SK-N-SH (cell line): ENCODE results near the gene MBD3. TPM values are rescaled to one million over a fixed set of nuclear protein-coding genes. Genes with fewer than 3 reads are reported as not detected.

Experiments
- CTCF ChIA-PET: fragments of 300-600, 350-600 bp; formaldehyde crosslinking; extraction: SDS; loops from one replicate; lab custom pipeline; 2021; lab: Yijun Ruan, JAX
- POLR2A ChIA-PET: fragments of 350-600 bp; sonication (Branson Sonifier 250); formaldehyde crosslinking; extraction: SDS; loops from one replicate; lab custom pipeline; 2020; ENCODE audit warnings: antibody characterized with exemption, inconsistent platforms; lab: Yijun Ruan, JAX
- DNase-seq: peaks from one replicate; pipeline ENCODE4 v3.0.0; 2012
- H2AFZ ChIP-seq: fragments of 200-600 bp; sonication (generic); 2 replicates; pipeline ENCODE4 v1.8.1; 2016; ENCODE audit warnings: antibody characterized with exemption, mild to moderate bottlenecking, low read depth
- H3F3A ChIP-seq: fragments of 200-600 bp; sonication (generic); replicated peaks from 2 replicates; pipeline ENCODE3; 2016; ENCODE audit warnings: antibody characterized with exemption, mild to moderate bottlenecking; ENCODE audit not compliant: insufficient read depth
- H3K27ac ChIP-seq, 2 experiments: fragments of 200-500 bp in 1 of 2; fragments of 200-600 bp in 1 of 2; sonication (Bioruptor generic) in 1 of 2; sonication (generic), shearing (Covaris generic) in 1 of 2; 2 replicates each; pipeline versions ENCODE4 v1.5.1 to v1.6.1; 2014 to 2016; ENCODE audit warnings: low read depth in 2 of 2, inconsistent platforms in 1 of 2, low read length in 1 of 2, mild to moderate bottlenecking in 1 of 2, mixed read lengths in 1 of 2
- H3K27me3 ChIP-seq: fragments of 200-600 bp; sonication (generic), shearing (Covaris generic); 2 replicates; pipeline ENCODE4 v1.6.1; 2016; ENCODE audit warnings: mixed run types; ENCODE audit not compliant: insufficient read depth
- H3K36me3 ChIP-seq, 2 experiments: fragments of 200-500 bp in 1 of 2; fragments of 200-600 bp in 1 of 2; sonication (Bioruptor generic) in 1 of 2; sonication (generic) in 1 of 2; replicated peaks in 1 of 2; 2 replicates each; pipeline versions ENCODE3 to v1.5.1; 2014 to 2016; ENCODE audit warnings: low read length in 1 of 2, mild to moderate bottlenecking in 1 of 2; ENCODE audit not compliant: insufficient read depth in 2 of 2, control insufficient read depth in 1 of 2
- H3K4me1 ChIP-seq, 2 experiments: fragments of 200-500 bp in 1 of 2; fragments of 200-600 bp in 1 of 2; sonication (Bioruptor generic) in 1 of 2; sonication (generic), shearing (Covaris generic) in 1 of 2; 2 replicates each; pipeline versions ENCODE4 v1.5.1 to v1.6.1; 2014 to 2016; ENCODE audit warnings: low read depth in 1 of 2, low read length in 1 of 2, mixed run types in 1 of 2; ENCODE audit not compliant: insufficient read depth in 2 of 2, control insufficient read depth in 1 of 2
- H3K4me2 ChIP-seq: fragments of 200-600 bp; sonication (generic), shearing (Covaris generic); 2 replicates; pipeline ENCODE4 v1.6.1; 2017; ENCODE audit warnings: mixed run types
- H3K4me3 ChIP-seq, 2 experiments: fragments of 200-500 bp in 1 of 2; fragments of 200-600 bp in 1 of 2; sonication (Bioruptor generic) in 1 of 2; sonication (generic), shearing (Covaris generic) in 1 of 2; 2 replicates each; pipeline versions ENCODE4 v1.5.1 to v1.8.1; 2014 to 2016; ENCODE audit warnings: low read depth in 2 of 2, inconsistent platforms in 1 of 2, low read length in 1 of 2, mild to moderate bottlenecking in 1 of 2, mixed read lengths in 1 of 2, moderate library complexity in 1 of 2
- H3K79me2 ChIP-seq: fragments of 200-600 bp; sonication (generic); 2 replicates; pipeline ENCODE4 v1.8.1; 2017; ENCODE audit warnings: mild to moderate bottlenecking; ENCODE audit not compliant: insufficient read depth
- H3K9ac ChIP-seq: fragments of 200-600 bp; sonication (generic); 2 replicates; pipeline ENCODE4 v1.6.1; 2017; ENCODE audit warnings: mixed run types
- H3K9me2 ChIP-seq: fragments of 200-600 bp; sonication (generic); 2 replicates; pipeline ENCODE4 v1.6.1; 2017; ENCODE audit warnings: mixed run types
- H3K9me3 ChIP-seq: fragments of 200-600 bp; sonication (generic); 2 replicates; pipeline ENCODE4 v1.6.1; 2017; ENCODE audit warnings: mixed run types, mild to moderate bottlenecking, moderate library complexity
- H4K20me1 ChIP-seq: fragments of 200-600 bp; sonication (generic); 2 replicates; pipeline ENCODE4 v1.6.1; 2017; ENCODE audit warnings: mild to moderate bottlenecking, mixed run types; ENCODE audit not compliant: insufficient read depth
- ELF1 ChIP-seq: IDR thresholded peaks from 2 replicates; pipeline ENCODE4 v1.4.0; 2012
- EP300 ChIP-seq, 2 experiments: IDR thresholded peaks; 2 replicates each; pipeline versions ENCODE4 v1.4.0 to v1.6.1; 2012; ENCODE audit warnings: borderline replicate concordance in 1 of 2, low read depth in 1 of 2, low read length in 1 of 2
- EZH2phosphoT487 ChIP-seq: fragments of 200-600 bp; sonication (generic); IDR thresholded peaks from 2 replicates; pipeline ENCODE4 v1.6.1; 2017; ENCODE audit warnings: low read depth, mixed run types, mild to moderate bottlenecking, antibody characterized with exemption, moderate library complexity, borderline replicate concordance
- FOXM1 ChIP-seq: IDR thresholded peaks from 2 replicates; pipeline ENCODE4 v1.4.0; 2012; ENCODE audit warnings: low read depth, mild to moderate bottlenecking
- GABPA ChIP-seq: IDR thresholded peaks from 2 replicates; pipeline ENCODE4 v1.4.0; 2012; ENCODE audit warnings: low read depth, mild to moderate bottlenecking
- GATA2 ChIP-seq: sonication (generic); formaldehyde crosslinking; IDR thresholded peaks from 2 replicates; pipeline ENCODE4 v1.5.0; 2020; ENCODE audit warnings: mild to moderate bottlenecking, missing genetic modification reagents
- JUND ChIP-seq: IDR thresholded peaks from 2 replicates; pipeline ENCODE4 v1.4.0; 2012
- MEF2A ChIP-seq: IDR thresholded peaks from 2 replicates; pipeline ENCODE4 v1.4.0; 2012; ENCODE audit warnings: low read depth, borderline replicate concordance
- NRF1 ChIP-seq: IDR thresholded peaks from 2 replicates; pipeline ENCODE4 v1.6.1; 2012; ENCODE audit warnings: low read depth, mild to moderate bottlenecking, low read length
- RAD21 ChIP-seq: IDR thresholded peaks from 2 replicates; pipeline ENCODE4 v1.6.1; 2012; ENCODE audit warnings: mild to moderate bottlenecking, low read length
- SIN3A ChIP-seq: IDR thresholded peaks from 2 replicates; pipeline ENCODE4 v1.6.1; 2012; ENCODE audit warnings: low read depth, mild to moderate bottlenecking, low read length, moderate library complexity, borderline replicate concordance
- SMC3 ChIP-seq: IDR thresholded peaks from 2 replicates; pipeline ENCODE4 v1.6.1; 2012; ENCODE audit warnings: low read depth, low read length, improper control_type of control experiment
- TAF1 ChIP-seq: IDR thresholded peaks from 2 replicates; pipeline ENCODE4 v1.6.1; 2012; ENCODE audit warnings: low read depth, mild to moderate bottlenecking, low read length, moderate library complexity, borderline replicate concordance
- TCF12 ChIP-seq: IDR thresholded peaks from 2 replicates; pipeline ENCODE4 v1.4.0; 2012
- TEAD4 ChIP-seq: IDR thresholded peaks from 2 replicates; pipeline ENCODE4 v1.4.0; 2012; ENCODE audit warnings: mild to moderate bottlenecking, borderline replicate concordance; ENCODE audit not compliant: insufficient read depth
- YY1 ChIP-seq: IDR thresholded peaks from 2 replicates; pipeline ENCODE4 v1.4.0; 2012; ENCODE audit warnings: low read depth, mild to moderate bottlenecking
- WGBS: methylation state at CpG from one replicate; pipeline ENCODE4 v1.1.6; 2017; ENCODE audit warnings: low lambda C conversion rate; 5-methylcytosine and 5-hydroxymethylcytosine counted together
- polyA plus RNA-seq, 3 experiments: library from polyadenylated mRNA; depleted of rRNA; stranded (reverse); fragments of >200 nt; gene quantifications; 2 replicates each; pipeline ENCODE4 v1.2.3, GENCODE V29; 2012
- TF ChIP-seq, protein P1 (sequence below): IDR thresholded peaks from 2 replicates; pipeline ENCODE4 v1.4.0; 2012; ENCODE audit warnings: low read depth, borderline replicate concordance
- TF ChIP-seq, protein P2 (sequence below): fragments of 150-350 bp; IDR thresholded peaks from 2 replicates; pipeline ENCODE4 v1.6.1; 2016; ENCODE audit warnings: mild to moderate bottlenecking, low read depth, low read length
- TF ChIP-seq, protein P3 (sequence below): fragments of 200-600 bp; sonication (generic); IDR thresholded peaks from 2 replicates; pipeline ENCODE4 v1.6.1; 2017; ENCODE audit warnings: antibody characterized with exemption, mild to moderate bottlenecking, moderate library complexity
- TF ChIP-seq, protein P4 (sequence below): IDR thresholded peaks from 2 replicates; pipeline ENCODE4 v1.4.0; 2012; ENCODE audit warnings: low read depth
- TF ChIP-seq, protein P5 (sequence below): IDR thresholded peaks from 2 replicates; pipeline ENCODE4; 2012

The MBD3 gene
- polyA plus RNA-seq, 1 of the 3 experiments (the other 2 are of a cell fraction) = 96.5 TPM

DNA sequence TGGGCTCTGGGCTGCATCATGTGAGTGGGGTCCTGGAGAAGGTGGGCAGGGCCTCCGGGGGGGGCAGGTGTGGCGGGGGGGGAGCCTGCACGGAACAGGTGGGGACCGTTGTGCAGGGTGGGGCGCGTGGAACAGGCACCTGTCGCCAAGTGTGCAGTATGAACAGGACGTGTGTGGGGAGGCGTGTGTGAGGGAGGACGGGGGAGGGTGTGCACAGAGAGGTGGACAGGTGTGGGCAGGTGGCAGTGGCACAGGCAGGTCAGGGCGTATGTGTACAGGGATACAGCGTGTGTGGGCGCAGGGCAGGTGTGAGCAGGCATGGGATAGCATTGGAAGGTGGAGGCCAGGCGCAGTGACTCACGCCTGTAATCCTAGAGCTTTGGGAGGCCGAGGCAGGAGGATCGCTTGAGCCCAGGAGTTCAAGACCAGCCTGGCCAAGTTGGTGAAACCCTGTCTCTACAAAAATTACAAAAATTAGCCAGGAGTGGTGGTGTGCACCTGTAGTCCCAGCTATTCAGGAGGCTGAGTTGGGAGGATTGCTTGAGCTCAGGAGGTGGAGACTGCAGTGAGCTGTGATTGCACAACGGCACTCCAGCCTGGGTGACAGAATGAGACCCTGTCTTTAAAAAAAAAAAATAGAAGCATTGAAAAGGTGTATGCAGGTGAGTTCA, 65.6 kb downstream of the MBD3 start (continued):
- TF ChIP-seq, protein P1, sequence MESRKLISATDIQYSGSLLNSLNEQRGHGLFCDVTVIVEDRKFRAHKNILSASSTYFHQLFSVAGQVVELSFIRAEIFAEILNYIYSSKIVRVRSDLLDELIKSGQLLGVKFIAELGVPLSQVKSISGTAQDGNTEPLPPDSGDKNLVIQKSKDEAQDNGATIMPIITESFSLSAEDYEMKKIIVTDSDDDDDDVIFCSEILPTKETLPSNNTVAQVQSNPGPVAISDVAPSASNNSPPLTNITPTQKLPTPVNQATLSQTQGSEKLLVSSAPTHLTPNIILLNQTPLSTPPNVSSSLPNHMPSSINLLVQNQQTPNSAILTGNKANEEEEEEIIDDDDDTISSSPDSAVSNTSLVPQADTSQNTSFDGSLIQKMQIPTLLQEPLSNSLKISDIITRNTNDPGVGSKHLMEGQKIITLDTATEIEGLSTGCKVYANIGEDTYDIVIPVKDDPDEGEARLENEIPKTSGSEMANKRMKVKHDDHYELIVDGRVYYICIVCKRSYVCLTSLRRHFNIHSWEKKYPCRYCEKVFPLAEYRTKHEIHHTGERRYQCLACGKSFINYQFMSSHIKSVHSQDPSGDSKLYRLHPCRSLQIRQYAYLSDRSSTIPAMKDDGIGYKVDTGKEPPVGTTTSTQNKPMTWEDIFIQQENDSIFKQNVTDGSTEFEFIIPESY = no peak
- no peak for TF ChIP-seq TEAD4
- no peak for TF ChIP-seq EZH2phosphoT487
- TF ChIP-seq, protein P2, sequence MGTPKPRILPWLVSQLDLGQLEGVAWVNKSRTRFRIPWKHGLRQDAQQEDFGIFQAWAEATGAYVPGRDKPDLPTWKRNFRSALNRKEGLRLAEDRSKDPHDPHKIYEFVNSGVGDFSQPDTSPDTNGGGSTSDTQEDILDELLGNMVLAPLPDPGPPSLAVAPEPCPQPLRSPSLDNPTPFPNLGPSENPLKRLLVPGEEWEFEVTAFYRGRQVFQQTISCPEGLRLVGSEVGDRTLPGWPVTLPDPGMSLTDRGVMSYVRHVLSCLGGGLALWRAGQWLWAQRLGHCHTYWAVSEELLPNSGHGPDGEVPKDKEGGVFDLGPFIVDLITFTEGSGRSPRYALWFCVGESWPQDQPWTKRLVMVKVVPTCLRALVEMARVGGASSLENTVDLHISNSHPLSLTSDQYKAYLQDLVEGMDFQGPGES = no peak
- TF ChIP-seq GATA2 = no peak
- no peak for TF ChIP-seq MEF2A
- no peak for TF ChIP-seq RAD21
- no peak for TF ChIP-seq EP300 (IDR thresholded peaks at IDR 0.05; ENCODE audit: borderline replicate concordance in 1 of 2, low read depth in 1 of 2, low read length in 1 of 2)
- TF ChIP-seq SIN3A = no peak

DNA sequence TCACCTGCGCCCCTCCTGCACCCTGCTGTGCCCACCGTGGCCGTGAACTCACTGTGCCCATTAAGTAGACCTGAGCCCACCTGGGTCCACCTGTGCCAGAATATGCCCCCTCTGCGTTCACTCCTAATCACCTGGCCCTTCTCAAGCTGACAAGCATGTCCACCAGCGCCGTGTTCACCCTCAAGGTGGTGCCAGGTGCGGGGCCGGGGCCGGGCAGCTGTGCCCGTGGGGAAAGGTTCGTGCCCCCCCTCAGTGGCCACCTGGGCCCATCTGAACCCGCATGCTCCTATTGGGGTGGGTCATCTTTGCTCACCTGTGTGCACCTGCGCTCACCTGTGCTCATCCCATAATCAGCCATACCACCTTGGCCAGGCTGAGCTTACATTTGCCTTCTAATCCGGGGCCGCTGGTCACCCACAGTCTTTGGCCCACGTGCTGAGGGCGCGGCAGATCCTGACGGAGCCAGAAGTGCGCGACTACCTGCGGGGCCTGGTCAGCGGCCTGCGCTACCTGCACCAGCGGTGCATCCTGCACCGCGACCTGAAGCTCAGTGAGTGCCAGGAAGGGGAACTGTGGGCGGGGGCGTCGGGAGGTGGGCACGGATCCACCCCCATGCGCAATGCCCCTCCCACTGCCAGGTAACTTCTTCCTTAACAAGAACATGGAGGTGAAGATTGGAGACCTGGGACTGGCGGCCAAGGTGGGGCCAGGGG, 66.4 kb downstream of the MBD3 start:
- H3K9ac ChIP-seq = no peak overlapping the region
- peaks cover 6% of the 10 kb centered on the region for H3F3A ChIP-seq
- peaks cover 76% of the 10 kb centered on the region for H3K27me3 ChIP-seq
- H3K9me3 ChIP-seq = no peaks in the 10 kb centered on the region
- no peak overlapping the region for H2AFZ ChIP-seq
- no peak overlapping the region for H3K4me3 ChIP-seq
- H3K36me3 ChIP-seq = no peaks in the 10 kb centered on the region
- no peaks in the 10 kb centered on the region for H3K9me2 ChIP-seq
- no peak overlapping the region for H3K4me2 ChIP-seq
- no peak for DNase-seq
- CTCF ChIA-PET = interaction anchor here (1.5 to 1.8 kb wide), 3 partner anchors 20 to 24 kb away, joined by 4 to 8 read pairs (median 8); no protein-coding TSS in a partner anchor
- no peaks in the 10 kb centered on the region for H3K79me2 ChIP-seq
- no peaks in the 10 kb centered on the region for H3K4me1 ChIP-seq
- no peaks in the 10 kb centered on the region for H4K20me1 ChIP-seq
- POLR2A ChIA-PET = no interaction called here
- H3K27ac ChIP-seq = no peak overlapping the region
- WGBS = 41% methylated on average over 21 of the region's 33 CpGs
- TF ChIP-seq SIN3A (no peak), YY1 (no peak), GABPA (no peak), GATA2 (no peak), NRF1 (no peak), TCF12 (no peak), FOXM1 (no peak), TAF1 (no peak), ELF1 (no peak), SMC3 (no peak), JUND (no peak)
- TF ChIP-seq, protein P3, sequence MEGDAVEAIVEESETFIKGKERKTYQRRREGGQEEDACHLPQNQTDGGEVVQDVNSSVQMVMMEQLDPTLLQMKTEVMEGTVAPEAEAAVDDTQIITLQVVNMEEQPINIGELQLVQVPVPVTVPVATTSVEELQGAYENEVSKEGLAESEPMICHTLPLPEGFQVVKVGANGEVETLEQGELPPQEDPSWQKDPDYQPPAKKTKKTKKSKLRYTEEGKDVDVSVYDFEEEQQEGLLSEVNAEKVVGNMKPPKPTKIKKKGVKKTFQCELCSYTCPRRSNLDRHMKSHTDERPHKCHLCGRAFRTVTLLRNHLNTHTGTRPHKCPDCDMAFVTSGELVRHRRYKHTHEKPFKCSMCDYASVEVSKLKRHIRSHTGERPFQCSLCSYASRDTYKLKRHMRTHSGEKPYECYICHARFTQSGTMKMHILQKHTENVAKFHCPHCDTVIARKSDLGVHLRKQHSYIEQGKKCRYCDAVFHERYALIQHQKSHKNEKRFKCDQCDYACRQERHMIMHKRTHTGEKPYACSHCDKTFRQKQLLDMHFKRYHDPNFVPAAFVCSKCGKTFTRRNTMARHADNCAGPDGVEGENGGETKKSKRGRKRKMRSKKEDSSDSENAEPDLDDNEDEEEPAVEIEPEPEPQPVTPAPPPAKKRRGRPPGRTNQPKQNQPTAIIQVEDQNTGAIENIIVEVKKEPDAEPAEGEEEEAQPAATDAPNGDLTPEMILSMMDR = no peak
- TF ChIP-seq, protein P4, sequence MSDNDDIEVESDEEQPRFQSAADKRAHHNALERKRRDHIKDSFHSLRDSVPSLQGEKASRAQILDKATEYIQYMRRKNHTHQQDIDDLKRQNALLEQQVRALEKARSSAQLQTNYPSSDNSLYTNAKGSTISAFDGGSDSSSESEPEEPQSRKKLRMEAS = no peak
- TF ChIP-seq, protein P2 = no peak
- TF ChIP-seq, protein P5, sequence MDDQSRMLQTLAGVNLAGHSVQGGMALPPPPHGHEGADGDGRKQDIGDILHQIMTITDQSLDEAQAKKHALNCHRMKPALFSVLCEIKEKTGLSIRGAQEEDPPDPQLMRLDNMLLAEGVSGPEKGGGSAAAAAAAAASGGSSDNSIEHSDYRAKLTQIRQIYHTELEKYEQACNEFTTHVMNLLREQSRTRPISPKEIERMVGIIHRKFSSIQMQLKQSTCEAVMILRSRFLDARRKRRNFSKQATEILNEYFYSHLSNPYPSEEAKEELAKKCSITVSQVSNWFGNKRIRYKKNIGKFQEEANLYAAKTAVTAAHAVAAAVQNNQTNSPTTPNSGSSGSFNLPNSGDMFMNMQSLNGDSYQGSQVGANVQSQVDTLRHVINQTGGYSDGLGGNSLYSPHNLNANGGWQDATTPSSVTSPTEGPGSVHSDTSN = no peak
- TF ChIP-seq, protein P1 = no peak
- TF ChIP-seq, all 33 proteins: peak for 0
